Activated CD8-positive, alpha-beta T cell treated with anti-CD3 and anti-CD28 coated beads, Interleukin-2, amount 10 ng/mL, durations not matched to agents 7 days and 5 days (primary cell): ENCODE results near the gene SCT. TPM values are rescaled to one million over a fixed set of nuclear protein-coding genes. Genes with fewer than 3 reads are reported as not detected.
A peak's percentile ranks its signal among the peaks of the same experiment; 100 is the strongest.

Experiments used
- ATAC-seq: fragments of 150-1000 bp; cut with Tn5 transposase; one replicate; pipeline ENCODE4 v1.10.0; 2021; ENCODE audit warnings: moderate library complexity
- CTCF ChIA-PET: fragments of 350-600 bp; sonication (Branson Sonifier 250); formaldehyde crosslinking; loops from one replicate; lab custom pipeline; 2021; ENCODE audit warnings: antibody characterized with exemption; lab: Charles Lee
- POLR2A ChIA-PET: fragments of 350-600 bp; sonication (Branson Sonifier 250); formaldehyde crosslinking; loops from one replicate; lab custom pipeline; 2021; ENCODE audit warnings: antibody characterized with exemption; lab: Charles Lee
- DNase-seq: peaks from one replicate; pipeline ENCODE4 v3.0.0-alpha.2; 2020
- H3K27ac Mint-ChIP-seq: one replicate; pipeline ENCODE4 v1.8.0; 2021; ENCODE audit warnings: mild to moderate bottlenecking, mixed read lengths
- H3K27me3 Mint-ChIP-seq: one replicate; pipeline ENCODE4 v1.8.0; 2021; ENCODE audit warnings: low read depth, mixed read lengths
- H3K36me3 Mint-ChIP-seq: one replicate; pipeline ENCODE4 v1.8.0; 2021; ENCODE audit warnings: low read depth, mixed read lengths
- H3K4me1 Mint-ChIP-seq: one replicate; pipeline ENCODE4 v1.8.0; 2021; ENCODE audit warnings: low read depth, mixed read lengths
- H3K4me3 Mint-ChIP-seq: one replicate; pipeline ENCODE4 v1.8.0; 2021; ENCODE audit warnings: mild to moderate bottlenecking, mixed read lengths
- H3K9me3 Mint-ChIP-seq: one replicate; pipeline ENCODE4 v1.8.0; 2022; ENCODE audit warnings: mixed read lengths; ENCODE audit not compliant: insufficient read depth
- total RNA-seq, 2 experiments: library from RNA; stranded (reverse); gene quantifications; one replicate each; pipeline ENCODE4 v1.2.3, GENCODE V29; 2021

The SCT gene
- total RNA-seq, 2 experiments from 2014 or later = not detected

DNA sequence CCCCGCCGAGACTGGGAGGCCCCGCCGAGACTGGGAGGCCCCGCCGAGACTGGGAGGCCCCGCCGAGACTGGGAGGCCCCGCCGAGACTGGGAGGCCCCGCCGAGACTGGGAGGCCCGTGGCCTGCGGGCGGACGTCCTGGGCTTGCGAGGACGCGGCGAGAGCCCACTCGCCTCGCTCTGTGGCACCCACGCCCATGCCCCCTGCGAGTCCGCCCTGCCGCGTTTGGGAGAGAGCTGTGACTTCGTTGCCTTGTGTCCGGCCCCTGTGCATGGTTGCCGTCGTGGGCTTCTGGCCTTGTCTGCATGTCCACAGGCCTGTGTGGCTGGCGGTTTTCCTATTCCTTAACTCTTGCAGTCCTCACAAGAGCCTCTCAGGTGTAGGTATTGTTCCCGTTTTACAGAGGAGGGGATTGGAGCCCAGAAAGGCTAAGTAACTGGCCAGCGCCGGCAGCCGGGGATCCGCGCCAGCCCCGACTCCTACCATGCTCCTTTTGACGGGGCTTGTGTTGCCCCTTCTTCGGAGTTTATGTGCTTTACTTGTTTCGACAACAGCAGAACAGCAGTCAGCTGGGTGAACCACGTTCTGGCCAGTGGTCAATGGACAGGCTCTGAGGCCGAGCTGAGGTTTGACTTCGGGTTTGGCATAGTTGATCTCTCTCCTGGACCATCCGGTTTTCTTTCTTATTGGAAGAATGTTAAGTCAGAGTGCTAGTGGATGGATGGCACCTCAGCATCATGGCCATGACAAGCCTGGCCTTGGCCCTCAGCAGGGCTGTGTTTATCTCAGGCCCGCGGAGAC lies 50.0 kb downstream of the SCT start:
- Mint-ChIP-seq H3K4me1 (peaks cover 58% of the 10 kb centered on the region), H3K27ac (peak overlapping the region; percentile 87), H3K27me3 (peaks cover 15% of the 10 kb centered on the region), H3K4me3 (peak overlapping the region; percentile 88), H3K9me3 (no peaks in the 10 kb centered on the region), H3K36me3 (peaks cover 34% of the 10 kb centered on the region)
- ChIA-PET CTCF (interaction anchor here (0.6 to 1.4 kb wide), 2 partner anchors 11 to 146 kb away, joined by 3 read pairs; no protein-coding TSS in a partner anchor), POLR2A (interaction anchor here (0.6 to 3.9 kb wide), 6 partner anchors 9 to 374 kb away, joined by 3 to 30 read pairs (median 4); no protein-coding TSS in a partner anchor)
- ATAC-seq = no peak
- DNase-seq = no peak

Other genes starting within 250 kb of the SCT start
- under 1 TPM in 1 of 2 experiments, not detected in 1; 0.13 TPM for gene PKP3, start 233.0 kb downstream of the SCT start, total RNA-seq
- gene SIGIRR, start 212.2 kb downstream of the SCT start, total RNA-seq = 100 to 1,000 TPM; 160 to 168 TPM
- gene ANO9, start 185.2 kb downstream of the SCT start, total RNA-seq = 10 to 100 TPM; 72.6 to 78.9 TPM
- gene PTDSS2, start 176.9 kb downstream of the SCT start, total RNA-seq = 10 to 100 TPM; 24.6 to 26.1 TPM
- 100 to 1,000 TPM; 104 to 105 TPM for gene RNH1, start 119.9 kb downstream of the SCT start, total RNA-seq
- 10 to 100 TPM; 58.7 to 68.9 TPM for gene HRAS, start 91.6 kb downstream of the SCT start, total RNA-seq
- 1 to 10 TPM; 1.9 to 2.2 TPM for gene LRRC56, start 89.7 kb downstream of the SCT start, total RNA-seq
- under 1 TPM; 0.34 to 0.81 TPM for gene LMNTD2, start 66.4 kb downstream of the SCT start, total RNA-seq
- gene RASSF7, start 66.2 kb downstream of the SCT start, total RNA-seq = 10 to 100 TPM; 32.2 to 36.1 TPM
- 10 to 100 TPM; 53.7 to 58.1 TPM for gene PHRF1, start 50.7 kb downstream of the SCT start, total RNA-seq
- 100 to 1,000 TPM; 120 to 136 TPM for gene IRF7, start 11.2 kb downstream of the SCT start, total RNA-seq
- gene CDHR5, start 2.2 kb downstream of the SCT start, total RNA-seq = not detected
- under 1 TPM; 0.42 to 0.76 TPM for gene DRD4, start 10.1 kb upstream of the SCT start, total RNA-seq
- 10 to 100 TPM; 34.1 to 36.7 TPM for gene DEAF1, start 68.0 kb upstream of the SCT start, total RNA-seq
- 10 to 100 TPM; 27.1 to 29.8 TPM for gene TMEM80, start 68.6 kb upstream of the SCT start, total RNA-seq
- 10 to 100 TPM; 13.9 to 15.0 TPM for gene EPS8L2, start 79.0 kb upstream of the SCT start, total RNA-seq
- gene TALDO1, start 120.3 kb upstream of the SCT start, total RNA-seq = 100 to 1,000 TPM; 278 to 289 TPM
- gene GATD1, start 150.3 kb upstream of the SCT start, total RNA-seq = 10 to 100 TPM; 52.1 to 63.2 TPM
- gene CEND1, start 162.9 kb upstream of the SCT start, total RNA-seq = 1 to 10 TPM in 1 of 2 experiments, under 1 TPM in 1; 0.61 to 1.9 TPM
- 10 to 100 TPM; 51.2 to 56.4 TPM for gene SLC25A22, start 171.1 kb upstream of the SCT start, total RNA-seq
- gene PIDD1, start 178.1 kb upstream of the SCT start, total RNA-seq = 10 to 100 TPM; 59.3 to 60.5 TPM
- 1,000 to 10,000 TPM; 2,268 to 2,338 TPM for gene RPLP2, start 182.8 kb upstream of the SCT start, total RNA-seq
- gene PNPLA2, start 191.7 kb upstream of the SCT start, total RNA-seq = 10 to 100 TPM; 67.3 to 76.6 TPM
- gene CRACR2B, start 200.7 kb upstream of the SCT start, total RNA-seq = 10 to 100 TPM; 17.2 to 18.7 TPM
- 10 to 100 TPM; 27.0 to 29.7 TPM for gene CD151, start 205.8 kb upstream of the SCT start, total RNA-seq
- gene POLR2L, start 215.3 kb upstream of the SCT start, total RNA-seq = 100 to 1,000 TPM; 127 to 140 TPM
- 10 to 100 TPM; 20.0 to 21.7 TPM for gene TSPAN4, start 215.7 kb upstream of the SCT start, total RNA-seq